ENCODE measurements around the gene TWF1. TPM values are rescaled to one million over a fixed set of nuclear protein-coding genes. Genes with fewer than 3 reads are reported as not detected.

Gene TWF1
- total and polyA plus RNA-seq, 2 of the 4 experiments (the other 2 are of a cell fraction) = 67.0 to 141 TPM

DNA sequence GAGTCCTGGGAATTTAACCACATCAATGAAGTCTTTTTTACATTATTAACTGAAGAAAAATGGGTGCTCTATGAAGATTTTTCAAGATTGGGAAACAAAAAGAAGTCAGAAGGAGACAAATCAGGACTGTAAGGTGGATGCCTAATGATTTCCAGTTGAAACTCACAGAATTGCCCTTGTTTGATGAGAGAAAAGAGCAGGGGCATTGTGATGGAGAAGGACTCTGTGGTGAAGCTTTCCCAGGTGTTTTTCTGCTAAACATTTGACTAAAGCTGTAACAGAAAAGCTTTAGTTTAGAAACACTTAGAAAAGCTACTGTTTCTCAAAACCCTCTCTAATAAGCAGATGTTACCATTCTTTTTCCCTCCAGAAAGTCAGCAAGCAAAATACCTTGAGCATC, 41.6 kb downstream of the TWF1 start:
- CTCF ChIA-PET = no interaction called here
- POLR2A ChIA-PET (ENCODE audit: unreplicated experiment) = no interaction called here
- no TSS peak for BruUV-seq (replicated peaks)

More for the DNA sequence above, 41.6 kb downstream of the TWF1 start:
- no peak overlapping the region for H3K4me2 ChIP-seq (ENCODE audit: low read depth, low read length)
- H2AK9ac ChIP-seq (replicated peaks; ENCODE audit: low read depth, low read length, poor library complexity) = no peak overlapping the region
- intact Hi-C loops (cut with micrococcal nuclease) = no loop called here
- H3K23ac ChIP-seq (ENCODE audit: low read depth, low read length) = no peak overlapping the region
- peaks cover 12 to 18% of the 10 kb centered on the region in 2 experiments for H3K79me1 ChIP-seq (ENCODE audit: low read depth in 1 of 2, low read length in 2 of 2)
- peaks cover 2% of the 10 kb centered on the region; the same call in 1 of the 2 replicates for H3K9me1 ChIP-seq (ENCODE audit: insufficient read depth, low read length)
- H3K27ac ChIP-seq (ENCODE audit: insufficient read depth, low read length) = no peak overlapping the region
- no peaks in the 10 kb centered on the region for H3K9me3 ChIP-seq (ENCODE audit: control insufficient read depth, insufficient read depth, low read length)
- H3K4ac ChIP-seq (ENCODE audit: low read depth, low read length) = no peak overlapping the region
- H3K4me3 ChIP-seq (ENCODE audit: insufficient read depth, low read depth, low read length) = no peak overlapping the region
- in situ Hi-C loops (cut with MboI; ENCODE audit: low sequenced_read_pairs) = no loop called here
- H4K8ac ChIP-seq (ENCODE audit: low read depth in 2 of 2, low read length in 2 of 2) = no peak overlapping the region
- no peak overlapping the region for H2BK15ac ChIP-seq (ENCODE audit: low read depth, low read length)
- no peak overlapping the region for H2AK5ac ChIP-seq (ENCODE audit: low read depth, low read length)
- no peak for ATAC-seq (ENCODE audit: low read depth)
- no peak overlapping the region for H2BK5ac ChIP-seq (ENCODE audit: low read depth, low read length, poor library complexity, severe bottlenecking)
- H3K14ac ChIP-seq (replicated peaks; ENCODE audit: low read depth, low read length) = no peak overlapping the region
- DNase-seq = no peak
- no peak overlapping the region for H3K9ac ChIP-seq (ENCODE audit: low read depth, low read length)
- H4K91ac ChIP-seq (ENCODE audit: insufficient read depth, low read depth, low read length) = no peak overlapping the region
- H4K5ac ChIP-seq (ENCODE audit: low read depth, low read length) = no peak overlapping the region
- no peaks in the 10 kb centered on the region for H4K20me1 ChIP-seq (ENCODE audit: insufficient read depth, low read length)
- 0 out of 2 replicates have a peak, but pooled peaks cover 2% of the 10 kb centered on the region for H3K36me3 ChIP-seq (ENCODE audit: control insufficient read depth, insufficient read depth, low read length)
- no peaks in the 10 kb centered on the region for H3K27me3 ChIP-seq (ENCODE audit: control insufficient read depth, insufficient read depth, low read length)
- peaks cover 13% of the 10 kb centered on the region for H3K4me1 ChIP-seq (ENCODE audit: control insufficient read depth, insufficient read depth, low read length)
- H2BK20ac ChIP-seq (ENCODE audit: low read depth, low read length) = no peak overlapping the region
- TF ChIP-seq, protein P1, sequence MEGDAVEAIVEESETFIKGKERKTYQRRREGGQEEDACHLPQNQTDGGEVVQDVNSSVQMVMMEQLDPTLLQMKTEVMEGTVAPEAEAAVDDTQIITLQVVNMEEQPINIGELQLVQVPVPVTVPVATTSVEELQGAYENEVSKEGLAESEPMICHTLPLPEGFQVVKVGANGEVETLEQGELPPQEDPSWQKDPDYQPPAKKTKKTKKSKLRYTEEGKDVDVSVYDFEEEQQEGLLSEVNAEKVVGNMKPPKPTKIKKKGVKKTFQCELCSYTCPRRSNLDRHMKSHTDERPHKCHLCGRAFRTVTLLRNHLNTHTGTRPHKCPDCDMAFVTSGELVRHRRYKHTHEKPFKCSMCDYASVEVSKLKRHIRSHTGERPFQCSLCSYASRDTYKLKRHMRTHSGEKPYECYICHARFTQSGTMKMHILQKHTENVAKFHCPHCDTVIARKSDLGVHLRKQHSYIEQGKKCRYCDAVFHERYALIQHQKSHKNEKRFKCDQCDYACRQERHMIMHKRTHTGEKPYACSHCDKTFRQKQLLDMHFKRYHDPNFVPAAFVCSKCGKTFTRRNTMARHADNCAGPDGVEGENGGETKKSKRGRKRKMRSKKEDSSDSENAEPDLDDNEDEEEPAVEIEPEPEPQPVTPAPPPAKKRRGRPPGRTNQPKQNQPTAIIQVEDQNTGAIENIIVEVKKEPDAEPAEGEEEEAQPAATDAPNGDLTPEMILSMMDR (conservative IDR thresholded peaks at IDR 0.05; ENCODE audit: low read depth, low read length) = no peak
- TF ChIP-seq MAZ (IDR thresholded peaks at IDR 0.05; ENCODE audit: borderline replicate concordance, low read depth, low read length) = no peak
- no peak for TF ChIP-seq FOS (IDR thresholded peaks at IDR 0.05; ENCODE audit: low read depth, low read length)
- no peak for TF ChIP-seq NFE2L2 (IDR thresholded peaks at IDR 0.05; ENCODE audit: low read depth, low read length)
- TF ChIP-seq RAD21 (IDR thresholded peaks at IDR 0.05; ENCODE audit: low read length) = no peak
- no peak for TF ChIP-seq RFX5 (IDR thresholded peaks at IDR 0.05; ENCODE audit: low read depth, low read length)
- no peak for TF ChIP-seq MAFK (IDR thresholded peaks at IDR 0.05; ENCODE audit: low read depth, low read length)
- no peak for TF ChIP-seq MXI1 (IDR thresholded peaks at IDR 0.05; ENCODE audit: borderline replicate concordance, low read depth, low read length)
- no peak for TF ChIP-seq BHLHE40 (IDR thresholded peaks at IDR 0.05; ENCODE audit: low read depth, low read length)
- no peak for TF ChIP-seq SMC3 (IDR thresholded peaks at IDR 0.05; ENCODE audit: low read depth, low read length)
- no peak for TF ChIP-seq CHD1 (IDR thresholded peaks at IDR 0.05; ENCODE audit: low read depth, low read length)
- TF ChIP-seq, protein P2, sequence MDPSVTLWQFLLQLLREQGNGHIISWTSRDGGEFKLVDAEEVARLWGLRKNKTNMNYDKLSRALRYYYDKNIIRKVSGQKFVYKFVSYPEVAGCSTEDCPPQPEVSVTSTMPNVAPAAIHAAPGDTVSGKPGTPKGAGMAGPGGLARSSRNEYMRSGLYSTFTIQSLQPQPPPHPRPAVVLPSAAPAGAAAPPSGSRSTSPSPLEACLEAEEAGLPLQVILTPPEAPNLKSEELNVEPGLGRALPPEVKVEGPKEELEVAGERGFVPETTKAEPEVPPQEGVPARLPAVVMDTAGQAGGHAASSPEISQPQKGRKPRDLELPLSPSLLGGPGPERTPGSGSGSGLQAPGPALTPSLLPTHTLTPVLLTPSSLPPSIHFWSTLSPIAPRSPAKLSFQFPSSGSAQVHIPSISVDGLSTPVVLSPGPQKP (IDR thresholded peaks at IDR 0.05; ENCODE audit: borderline replicate concordance, low read depth, low read length) = no peak
- TF ChIP-seq POLR2A (IDR thresholded peaks at IDR 0.05; ENCODE audit: low read depth, low read length) = no peak
- no peak for TF ChIP-seq RCOR1 (IDR thresholded peaks at IDR 0.05; ENCODE audit: insufficient replicate concordance, low read length)
- TF ChIP-seq CEBPB (IDR thresholded peaks at IDR 0.05; ENCODE audit: low read depth, low read length) = no peak
- TF ChIP-seq, protein P3, sequence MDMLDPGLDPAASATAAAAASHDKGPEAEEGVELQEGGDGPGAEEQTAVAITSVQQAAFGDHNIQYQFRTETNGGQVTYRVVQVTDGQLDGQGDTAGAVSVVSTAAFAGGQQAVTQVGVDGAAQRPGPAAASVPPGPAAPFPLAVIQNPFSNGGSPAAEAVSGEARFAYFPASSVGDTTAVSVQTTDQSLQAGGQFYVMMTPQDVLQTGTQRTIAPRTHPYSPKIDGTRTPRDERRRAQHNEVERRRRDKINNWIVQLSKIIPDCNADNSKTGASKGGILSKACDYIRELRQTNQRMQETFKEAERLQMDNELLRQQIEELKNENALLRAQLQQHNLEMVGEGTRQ (IDR thresholded peaks at IDR 0.05; ENCODE audit: low read depth, low read length) = no peak
- dilution Hi-C loops (cut with HindIII; ENCODE audit: low sequenced_read_pairs, unreplicated experiment) = no loop called here
- no peak overlapping the region for H3K18ac ChIP-seq (ENCODE audit: low read depth, low read length)
- no peak overlapping the region for H2AFZ ChIP-seq (replicated peaks; ENCODE audit: low read length, poor library complexity)
- H3K56ac ChIP-seq (ENCODE audit: extremely low read depth, insufficient read depth, low read length) = no peak overlapping the region
- no peak overlapping the region for H2BK120ac ChIP-seq (ENCODE audit: low read depth, low read length)
